ENCODE results near the gene EMX2. TPM values are rescaled to one million over a fixed set of nuclear protein-coding genes. Genes with fewer than 3 reads are reported as not detected.

Gene EMX2
- total and polyA plus RNA-seq, 12 donors, result 0.13 to 0.59 (median 0.15) TPM; not detected in 7

DNA sequence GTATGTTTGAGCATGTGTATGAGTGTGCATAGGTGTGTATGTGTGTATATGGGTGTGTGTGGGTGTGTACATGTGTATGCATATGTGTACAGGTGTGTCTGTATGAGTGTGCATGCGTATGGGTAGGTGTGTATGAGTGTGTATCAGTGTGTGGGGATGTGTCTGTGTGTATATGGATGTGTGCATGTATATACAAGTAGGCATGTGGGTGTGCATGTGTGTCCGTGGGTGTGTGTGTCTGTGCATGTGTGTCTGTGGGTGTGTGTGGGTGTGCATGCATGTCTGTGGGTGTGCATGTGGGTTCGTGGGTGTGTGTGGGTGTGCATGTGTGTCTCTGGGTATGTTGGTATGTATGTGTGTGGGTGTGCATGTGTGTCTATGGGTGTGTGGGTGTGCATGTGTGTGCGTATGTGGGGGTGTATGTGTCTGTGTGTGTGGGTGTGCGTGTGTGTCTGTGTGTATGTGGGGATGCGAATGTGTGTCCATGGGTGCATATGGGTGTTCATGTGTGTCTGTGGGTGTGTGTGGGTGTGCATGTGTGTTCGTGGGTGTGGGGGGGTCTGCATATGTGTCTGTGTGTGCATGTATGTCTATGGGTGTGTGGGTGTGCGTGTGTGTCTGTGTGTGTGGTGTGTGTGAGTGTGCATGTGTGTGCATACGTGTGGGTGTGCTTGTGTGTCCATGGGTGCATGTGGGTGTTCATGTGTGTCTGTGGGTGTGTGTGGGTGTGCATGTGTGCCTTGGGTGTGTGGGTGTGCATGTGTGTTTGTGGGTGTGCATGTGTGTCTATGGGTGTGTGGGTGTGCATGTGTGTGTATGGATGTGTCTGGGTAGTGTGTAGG is 20.6 kb downstream of the EMX2 start:
- DNase-seq (no peak), ATAC-seq (no peak)
- Histone ChIP-seq H3K9me3 (no peaks in the 10 kb centered on the region), H3K36me3 (no peaks in the 10 kb centered on the region), H3K4me3 (no peak overlapping the region), H3K4me1 (no peaks in the 10 kb centered on the region), H3K27ac (no peak overlapping the region), H3K27me3 (peaks cover 0 to 69% (median 34%) of the 10 kb centered on the region in 7 donors)
- TF ChIP-seq, protein P1, sequence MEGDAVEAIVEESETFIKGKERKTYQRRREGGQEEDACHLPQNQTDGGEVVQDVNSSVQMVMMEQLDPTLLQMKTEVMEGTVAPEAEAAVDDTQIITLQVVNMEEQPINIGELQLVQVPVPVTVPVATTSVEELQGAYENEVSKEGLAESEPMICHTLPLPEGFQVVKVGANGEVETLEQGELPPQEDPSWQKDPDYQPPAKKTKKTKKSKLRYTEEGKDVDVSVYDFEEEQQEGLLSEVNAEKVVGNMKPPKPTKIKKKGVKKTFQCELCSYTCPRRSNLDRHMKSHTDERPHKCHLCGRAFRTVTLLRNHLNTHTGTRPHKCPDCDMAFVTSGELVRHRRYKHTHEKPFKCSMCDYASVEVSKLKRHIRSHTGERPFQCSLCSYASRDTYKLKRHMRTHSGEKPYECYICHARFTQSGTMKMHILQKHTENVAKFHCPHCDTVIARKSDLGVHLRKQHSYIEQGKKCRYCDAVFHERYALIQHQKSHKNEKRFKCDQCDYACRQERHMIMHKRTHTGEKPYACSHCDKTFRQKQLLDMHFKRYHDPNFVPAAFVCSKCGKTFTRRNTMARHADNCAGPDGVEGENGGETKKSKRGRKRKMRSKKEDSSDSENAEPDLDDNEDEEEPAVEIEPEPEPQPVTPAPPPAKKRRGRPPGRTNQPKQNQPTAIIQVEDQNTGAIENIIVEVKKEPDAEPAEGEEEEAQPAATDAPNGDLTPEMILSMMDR (IDR thresholded peaks at IDR 0.05), result no peak
- intact Hi-C loops (cut with DNase I), result no loop called here
- 78 to 82% methylated on average over 9 of the region's 9 CpGs for WGBS, 2 donors

DNA sequence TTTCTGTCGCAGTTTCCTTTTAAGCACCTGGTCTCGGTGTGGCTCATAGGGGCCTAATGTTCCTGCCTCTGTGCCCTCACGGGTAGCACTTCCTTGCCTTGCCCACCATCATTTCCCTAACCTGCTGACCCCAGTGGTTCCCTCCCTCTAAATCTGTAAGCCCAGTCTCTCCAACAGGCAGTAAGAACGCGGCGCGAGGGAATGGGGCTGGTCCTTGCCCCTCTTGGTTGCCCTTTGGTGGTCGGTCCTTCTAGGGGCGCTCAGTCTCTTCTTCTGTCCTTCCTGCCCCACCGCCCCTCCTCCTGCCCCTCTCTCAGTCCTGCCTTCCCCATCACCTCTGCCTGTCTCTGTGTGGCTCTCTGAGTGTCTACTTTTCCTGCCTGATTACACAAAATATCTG is 21.2 kb downstream of the EMX2 start:
- no peaks in the 10 kb centered on the region for H3K36me3 ChIP-seq
- no peak for DNase-seq
- no peaks in the 10 kb centered on the region for H3K4me1 ChIP-seq
- intact Hi-C loops (cut with DNase I), result no loop called here
- TF ChIP-seq, protein P1 (IDR thresholded peaks at IDR 0.05), result no peak
- H3K9me3 ChIP-seq, result no peaks in the 10 kb centered on the region
- no peak for ATAC-seq
- H3K27me3 ChIP-seq, result peaks cover 0 to 72% (median 36%) of the 10 kb centered on the region in 7 donors
- no peak overlapping the region for H3K4me3 ChIP-seq
- 74 to 82% methylated on average over 10 of the region's 10 CpGs for WGBS, 2 donors
- H3K27ac ChIP-seq, result no peak overlapping the region

GRCh38 chr10:117565068-117565467 is 22.5 kb downstream of the EMX2 start:
- Histone ChIP-seq H3K9me3 (no peaks in the 10 kb centered on the region), H3K4me3 (no peak overlapping the region), H3K36me3 (no peaks in the 10 kb centered on the region), H3K27ac (no peak overlapping the region), H3K27me3 (peaks cover 0 to 84% (median 40%) of the 10 kb centered on the region in 7 donors), H3K4me1 (no peaks in the 10 kb centered on the region)
- TF ChIP-seq, protein P1 (IDR thresholded peaks at IDR 0.05), result no peak
- intact Hi-C loops (cut with DNase I), result no loop called here
- ATAC-seq (no peak), DNase-seq (no peak)
- WGBS, 2 donors, result 58 to 62% methylated on average over 3 of the region's 3 CpGs

DNA sequence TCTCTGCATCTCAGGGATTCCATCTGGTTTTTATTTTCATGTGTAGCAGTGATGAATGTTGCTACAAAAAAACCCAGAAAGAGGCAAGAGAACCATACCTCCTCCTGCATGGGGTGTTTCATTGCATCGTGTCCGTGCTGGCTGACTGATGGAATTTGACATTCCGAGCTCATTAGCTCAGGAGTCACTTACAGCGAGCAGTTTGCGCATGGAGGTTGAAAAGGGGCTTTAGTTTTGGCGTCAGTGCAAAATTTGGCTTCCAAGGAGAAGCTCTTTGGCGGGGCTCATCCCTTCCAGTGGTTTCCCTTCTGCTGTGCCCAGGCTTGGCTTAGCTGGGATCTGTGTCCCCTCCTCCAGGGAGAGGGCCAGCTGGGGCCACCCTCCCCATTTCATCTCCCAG is 25.8 kb downstream of the EMX2 start:
- TF ChIP-seq, protein P1 (IDR thresholded peaks at IDR 0.05), result no peak

More for the DNA sequence above, 25.8 kb downstream of the EMX2 start:
- Histone ChIP-seq H3K27me3 (peaks cover 0 to 82% (median 34%) of the 10 kb centered on the region in 7 donors), H3K36me3 (no peaks in the 10 kb centered on the region), H3K9me3 (no peaks in the 10 kb centered on the region), H3K4me1 (no peaks in the 10 kb centered on the region), H3K27ac (no peak overlapping the region), H3K4me3 (no peak overlapping the region)
- DNase-seq (no peak), ATAC-seq (no peak)
- intact Hi-C loops (cut with DNase I), result no loop called here
- WGBS, 2 donors, result 64 to 70% methylated on average over 7 of the region's 7 CpGs

Measured in heart right ventricle (tissue), 16 donors.